HL-60 (cell line): ENCODE results near the gene ACTA1.

ENCODE experiments used
- DNase-seq, 2 experiments: peaks; one replicate each; pipeline ENCODE4 v3.0.0-alpha.2; 2010 to 2020; ENCODE audit warnings: low read depth in 1 of 2, low spot score in 1 of 2
- H3K27ac ChIP-seq: fragments of 250-450 bp; sonication (Bioruptor Pico); replicated peaks from 2 replicates; pipeline ENCODE4 v1.5.1; 2020; ENCODE audit warnings: mild to moderate bottlenecking, moderate library complexity
- H3K27me3 ChIP-seq: fragments of 250-450 bp; sonication (Bioruptor Pico); 2 replicates; pipeline ENCODE4 v1.5.1; 2021; ENCODE audit warnings: mild to moderate bottlenecking, moderate library complexity; ENCODE audit not compliant: insufficient read depth, poor library complexity, severe bottlenecking
- H3K4me3 ChIP-seq: replicated peaks from 2 replicates; pipeline ENCODE4 v1.5.1; 2011; ENCODE audit warnings: mild to moderate bottlenecking, control low read depth, low read length; ENCODE audit not compliant: insufficient read depth
- GABPA ChIP-seq: IDR thresholded peaks from 2 replicates; pipeline ENCODE4 v1.6.1; 2012; ENCODE audit warnings: low read depth
- POLR2AphosphoS5 ChIP-seq: IDR thresholded peaks from 2 replicates; pipeline ENCODE4 v1.6.1; 2012; ENCODE audit warnings: low read depth
- REST ChIP-seq: IDR thresholded peaks from 2 replicates; pipeline ENCODE4 v1.6.1; 2012; ENCODE audit warnings: low read depth; ENCODE audit not compliant: insufficient replicate concordance
- SPI1 ChIP-seq: IDR thresholded peaks from 2 replicates; pipeline ENCODE4 v1.6.1; 2012; ENCODE audit warnings: low read depth, mild to moderate bottlenecking, borderline replicate concordance
- TF ChIP-seq, protein P1 (sequence below): IDR thresholded peaks from one replicate; pipeline ENCODE4 v1.5.1; 2011; ENCODE audit warnings: low read length, control low read depth, inconsistent platforms; ENCODE audit not compliant: insufficient read depth

ACTA1 gene

DNA sequence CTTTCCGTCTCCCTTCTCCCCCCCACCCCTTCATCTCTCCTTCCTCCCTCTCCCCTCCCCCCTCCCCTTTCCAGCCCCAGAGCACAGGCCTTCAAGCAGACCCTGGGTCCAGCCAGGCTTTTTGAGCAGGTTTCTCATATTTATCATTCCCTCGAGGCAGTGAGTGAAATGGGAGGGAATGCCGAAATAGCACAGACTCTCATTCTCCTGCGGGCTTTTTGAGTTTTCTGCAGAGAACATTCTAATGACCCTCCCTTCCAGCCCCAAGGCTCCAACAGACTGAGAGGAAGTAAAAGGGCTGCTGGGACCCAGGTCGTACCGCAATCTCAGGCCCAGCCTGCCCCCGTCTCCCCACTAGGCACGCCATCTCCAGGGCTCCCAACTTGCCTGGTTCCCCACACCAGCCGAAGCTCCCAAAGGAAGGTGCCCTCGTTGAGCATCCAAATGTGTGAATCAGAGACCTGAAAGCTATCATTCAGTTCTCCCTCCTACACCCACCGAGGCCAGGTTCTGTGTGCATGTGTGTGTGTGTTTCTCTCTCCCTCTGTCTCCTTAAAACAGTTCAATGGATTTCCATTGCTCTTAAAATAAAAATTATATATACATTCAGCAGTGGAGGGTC lies 22.3 kb downstream of the ACTA1 start:
- H3K4me3 ChIP-seq = no peak overlapping the region

DNA sequence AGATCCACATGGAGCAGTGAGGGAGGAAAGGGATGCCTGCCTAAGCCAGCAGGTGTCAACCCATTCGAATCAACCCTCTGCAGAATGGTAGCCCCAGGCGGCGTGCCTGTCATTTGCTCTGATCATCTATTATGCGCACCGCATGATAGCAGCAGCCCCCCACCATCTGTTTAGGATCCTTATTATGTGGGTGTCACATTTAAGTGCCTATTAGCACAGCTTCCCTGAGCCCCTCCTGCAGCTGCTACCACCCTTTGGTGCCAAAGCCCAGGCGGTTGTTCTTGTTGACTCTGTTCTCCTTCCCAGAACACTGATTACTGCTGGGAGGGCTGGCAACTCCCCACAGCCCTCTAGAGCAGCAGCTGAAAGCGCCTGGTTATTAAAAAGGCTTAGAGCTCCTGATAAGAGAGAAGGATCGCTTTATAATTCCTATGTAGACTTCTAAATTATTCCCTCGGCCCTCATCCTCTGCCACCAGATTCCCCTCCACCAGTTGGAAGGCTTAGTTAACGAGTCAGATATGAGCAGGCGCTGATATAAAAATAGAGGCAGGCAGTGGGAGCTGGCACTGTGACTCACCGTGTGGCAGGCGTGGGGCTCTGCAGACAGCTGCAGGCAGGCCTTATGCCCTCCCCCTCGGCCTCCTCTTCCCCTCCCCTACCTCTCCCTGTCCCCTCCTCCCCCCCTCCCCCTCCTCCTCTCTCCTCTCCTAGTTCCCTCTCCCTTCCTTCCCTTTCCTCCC lies 23.0 kb downstream of the ACTA1 start:
- DNase-seq = peak; percentile 72 to 90
- Histone ChIP-seq H3K27ac (peak overlapping the region; percentile 51), H3K4me3 (no peak overlapping the region), H3K27me3 (peaks cover 13% of the 10 kb centered on the region)
- TF ChIP-seq, protein P1, sequence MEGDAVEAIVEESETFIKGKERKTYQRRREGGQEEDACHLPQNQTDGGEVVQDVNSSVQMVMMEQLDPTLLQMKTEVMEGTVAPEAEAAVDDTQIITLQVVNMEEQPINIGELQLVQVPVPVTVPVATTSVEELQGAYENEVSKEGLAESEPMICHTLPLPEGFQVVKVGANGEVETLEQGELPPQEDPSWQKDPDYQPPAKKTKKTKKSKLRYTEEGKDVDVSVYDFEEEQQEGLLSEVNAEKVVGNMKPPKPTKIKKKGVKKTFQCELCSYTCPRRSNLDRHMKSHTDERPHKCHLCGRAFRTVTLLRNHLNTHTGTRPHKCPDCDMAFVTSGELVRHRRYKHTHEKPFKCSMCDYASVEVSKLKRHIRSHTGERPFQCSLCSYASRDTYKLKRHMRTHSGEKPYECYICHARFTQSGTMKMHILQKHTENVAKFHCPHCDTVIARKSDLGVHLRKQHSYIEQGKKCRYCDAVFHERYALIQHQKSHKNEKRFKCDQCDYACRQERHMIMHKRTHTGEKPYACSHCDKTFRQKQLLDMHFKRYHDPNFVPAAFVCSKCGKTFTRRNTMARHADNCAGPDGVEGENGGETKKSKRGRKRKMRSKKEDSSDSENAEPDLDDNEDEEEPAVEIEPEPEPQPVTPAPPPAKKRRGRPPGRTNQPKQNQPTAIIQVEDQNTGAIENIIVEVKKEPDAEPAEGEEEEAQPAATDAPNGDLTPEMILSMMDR = no peak
- TF ChIP-seq REST = no peak
- TF ChIP-seq SPI1 = no peak
- TF ChIP-seq GABPA = no peak
- TF ChIP-seq POLR2AphosphoS5 = no peak

More for the DNA sequence above, 22.3 kb downstream of the ACTA1 start:
- Histone ChIP-seq H3K27ac (no peak overlapping the region), H3K27me3 (peaks cover 13% of the 10 kb centered on the region)
- peak; percentile 23 to 36 for DNase-seq
- no peak for TF ChIP-seq POLR2AphosphoS5
- TF ChIP-seq, protein P1 = no peak
- TF ChIP-seq REST = no peak
- no peak for TF ChIP-seq SPI1
- TF ChIP-seq GABPA = no peak

GRCh38 chr1:229410370-229410691 lies 23.6 kb downstream of the ACTA1 start:
- Histone ChIP-seq H3K4me3 (no peak overlapping the region), H3K27ac (no peak overlapping the region), H3K27me3 (peaks cover 13% of the 10 kb centered on the region)
- peak in 1 of 2 experiments; percentile 41 for DNase-seq
- TF ChIP-seq SPI1 (no peak), REST (no peak), POLR2AphosphoS5 (no peak), GABPA (no peak)
- TF ChIP-seq, protein P1 = no peak
